Cerebellar cortex (tissue), 1 donor: ENCODE measurements around the gene RSPH10B.
A peak's percentile ranks its signal among the peaks of the same experiment; 100 is the strongest.
"Not testable (repeated sequence)": the region's sequence is repeated elsewhere in the genome, so short reads cannot be mapped to it uniquely, and the experiment has no call there.

Experiments used
- DNase-seq: peaks from one replicate; pipeline ENCODE4 v3.0.0-alpha.2; 2015; ENCODE audit warnings: low spot score

RSPH10B gene

DNA sequence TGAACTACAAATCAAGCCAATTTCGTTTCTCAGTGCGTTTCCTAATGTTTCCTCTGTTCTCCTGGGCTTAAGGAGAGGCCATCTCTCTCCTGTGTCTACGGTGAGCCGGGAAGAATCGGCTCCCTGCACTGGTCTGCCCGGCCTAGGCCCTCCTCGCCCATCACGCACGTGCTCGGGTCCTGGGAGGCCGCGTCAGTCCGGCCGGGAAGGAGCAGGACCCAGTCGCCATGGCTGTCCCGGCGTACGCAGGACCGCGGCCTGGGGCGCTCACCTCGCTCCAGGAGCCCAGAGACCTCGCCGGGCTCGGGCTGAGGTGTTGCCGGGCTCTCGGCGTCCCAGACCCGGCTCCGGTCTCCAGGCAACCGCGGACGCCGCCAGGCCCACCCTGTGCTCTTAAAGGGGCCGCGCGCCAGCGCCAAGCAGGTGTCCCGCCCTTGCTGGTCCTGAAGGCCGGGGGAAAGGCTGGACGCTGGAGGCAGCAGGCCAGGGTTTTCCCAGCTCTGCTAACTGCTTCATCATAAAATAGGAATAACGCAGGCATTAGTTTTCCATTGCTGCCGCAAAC is at the start of gene RSPH10B:
TSS of gene RSPH10B (minus strand) at position 343 of the 565 bp plus-strand sequence. CDS start 3,573 bp downstream, outside the sequence.
- DNase-seq: not testable (repeated sequence)

DNA sequence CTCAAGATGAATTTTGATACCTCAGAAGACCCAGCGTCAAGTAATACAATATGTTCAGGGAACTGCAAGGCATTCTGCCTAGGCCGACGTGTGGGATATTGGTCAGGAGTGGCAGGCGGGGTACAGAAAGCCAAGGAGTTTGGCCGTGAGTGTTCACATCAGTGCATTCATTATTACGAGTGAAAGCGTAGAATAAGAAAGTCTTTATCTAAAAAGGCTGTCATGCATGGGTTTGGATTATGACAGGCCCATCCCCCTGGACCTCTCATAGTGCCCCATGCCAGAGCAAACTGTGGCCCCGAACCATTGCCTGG is 46.1 kb upstream of the RSPH10B start:
- DNase-seq: no peak

DNA sequence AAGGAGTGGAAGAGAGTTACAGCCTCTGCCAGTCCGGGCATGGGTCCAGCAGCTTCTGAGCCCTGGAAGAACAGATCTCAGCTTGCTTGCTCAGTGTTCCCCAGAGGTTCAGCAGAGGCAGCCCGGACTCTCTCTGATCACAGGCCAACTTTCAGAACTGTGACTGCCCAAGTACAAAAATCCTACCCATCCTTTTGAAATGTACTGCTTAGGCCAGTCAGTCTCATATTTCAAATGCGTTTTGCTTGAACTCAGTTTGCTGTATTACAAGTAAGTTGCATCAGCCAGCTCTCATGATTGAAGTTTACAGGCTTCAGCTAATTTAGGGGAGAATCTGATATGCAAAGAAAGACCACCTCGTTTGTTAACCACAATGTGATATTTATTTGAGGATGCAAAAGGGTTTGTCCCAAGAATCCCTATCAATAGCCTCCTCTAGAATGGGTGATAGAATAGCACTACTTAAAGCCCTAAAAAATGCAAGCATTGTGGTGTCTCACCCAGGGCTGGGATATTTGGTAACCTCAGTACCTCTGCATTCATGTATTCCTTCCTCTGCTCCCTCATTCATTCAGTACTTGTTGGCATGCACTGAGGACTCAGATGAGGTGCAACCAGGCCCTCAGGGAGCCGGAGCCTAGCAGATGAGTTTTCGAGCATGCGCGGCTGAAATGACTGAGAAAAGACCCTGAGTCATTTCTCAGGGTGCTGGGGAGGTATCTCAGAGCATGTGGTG is 45.6 kb upstream of the RSPH10B start:
- peak; percentile 36 for DNase-seq

DNA sequence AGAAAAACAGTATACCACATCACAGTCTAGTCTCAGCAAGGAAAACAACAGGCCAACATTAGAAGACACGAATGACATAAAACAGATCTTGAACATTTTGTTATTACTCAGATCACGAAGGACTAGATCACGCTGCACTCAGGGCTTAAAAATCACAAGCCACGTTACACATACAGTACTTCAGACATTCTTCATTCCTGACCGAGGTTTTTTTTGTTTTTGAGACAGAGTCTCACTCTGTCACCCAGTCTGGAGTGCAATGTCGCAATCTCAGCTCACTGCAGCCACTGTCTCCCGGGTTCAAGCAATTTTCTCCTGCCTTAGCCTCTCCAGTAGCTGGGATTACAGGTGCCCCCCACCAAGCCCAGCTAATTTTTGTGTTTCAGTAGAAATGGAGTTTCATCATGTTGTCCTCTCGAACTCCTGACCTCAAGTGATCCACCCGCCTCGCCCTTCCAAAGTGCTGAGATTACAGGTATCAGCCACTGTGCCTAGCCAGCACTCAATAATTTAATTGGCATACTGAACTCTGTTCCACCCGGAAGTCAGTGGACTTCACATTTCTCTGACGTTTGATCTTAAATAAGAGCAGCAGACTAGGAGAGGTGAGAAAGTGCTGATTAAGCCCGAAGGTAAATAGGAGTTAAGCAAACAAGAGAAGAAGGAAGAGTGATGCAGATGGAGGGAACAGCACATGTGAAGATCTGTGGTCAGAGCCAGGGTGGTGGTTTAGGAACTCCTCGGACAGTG is 42.0 kb upstream of the RSPH10B start:
- no peak for DNase-seq

- DNase-seq: no peak
Observed at GRCh38 chr7:6011541-6011940, 41.1 kb upstream of the RSPH10B start.

DNA sequence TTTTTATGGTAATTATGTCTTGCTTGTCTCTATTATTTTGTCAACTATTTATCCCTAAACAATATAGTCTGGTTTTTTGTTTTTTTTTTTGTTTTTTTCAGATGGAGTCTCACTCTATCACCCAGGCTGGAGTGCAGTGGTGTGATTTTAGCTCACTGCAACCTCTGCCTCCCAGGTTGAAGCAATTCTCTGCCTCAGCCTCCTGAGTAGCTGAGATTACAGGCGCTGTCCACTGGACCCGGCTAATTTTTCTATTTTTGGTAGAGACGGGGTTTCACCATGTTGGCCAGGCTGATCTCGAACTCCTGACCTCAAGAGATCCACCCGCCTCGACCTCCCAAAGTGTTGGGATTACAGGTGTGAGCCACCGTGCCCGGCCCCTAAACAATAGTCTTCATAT is 39.9 kb upstream of the RSPH10B start:
- DNase-seq: not testable (repeated sequence)

- DNase-seq: peak; percentile 99
Observed at GRCh38 chr7:6008668-6009611, 38.5 kb upstream of the RSPH10B start, which contains the start of the genes AIMP2 and PMS2. Gene AIMP2, plus strand, starts transcription at chr7:6009272. Its CDS starts 92 bp downstream, at chr7:6009364. Gene PMS2, minus strand, starts transcription at chr7:6009049. Its CDS starts 30 bp downstream, at chr7:6009019.

DNA sequence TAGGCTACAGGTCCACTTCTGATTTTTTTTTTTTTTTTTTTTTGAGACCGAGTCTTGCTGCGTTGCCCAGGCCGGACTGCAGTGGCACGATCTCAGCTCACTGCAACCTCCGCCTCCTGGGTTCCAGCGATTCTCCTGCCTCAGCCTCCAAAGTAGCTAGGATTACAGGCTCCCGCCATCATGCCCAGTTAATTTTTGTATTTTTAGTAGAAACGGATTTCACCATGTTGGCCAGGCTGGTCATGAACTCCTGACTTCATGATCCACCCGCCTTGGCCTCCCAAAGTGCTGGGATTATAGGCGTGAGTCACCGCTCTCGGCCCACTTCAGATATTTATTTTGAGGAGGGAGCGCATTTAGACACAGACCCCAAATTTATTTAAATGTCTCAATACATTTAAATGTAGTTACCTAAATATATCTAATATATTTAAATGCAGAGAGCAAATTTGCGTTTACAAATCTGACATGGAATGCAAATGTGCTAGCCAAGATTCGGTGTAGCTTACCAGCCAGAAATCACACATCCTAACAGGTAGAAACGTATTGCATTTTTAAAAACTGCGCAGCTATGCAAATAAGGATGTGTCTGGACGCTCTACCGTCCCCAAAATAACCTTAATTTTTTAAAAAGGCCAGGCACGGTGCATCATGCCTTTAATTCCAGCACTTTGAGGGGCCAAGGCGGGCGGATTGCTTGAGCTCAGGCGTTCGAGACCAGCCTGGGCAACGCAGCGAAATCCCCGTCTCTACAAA is 37.5 kb upstream of the RSPH10B start:
- DNase-seq: not testable (repeated sequence)

DNA sequence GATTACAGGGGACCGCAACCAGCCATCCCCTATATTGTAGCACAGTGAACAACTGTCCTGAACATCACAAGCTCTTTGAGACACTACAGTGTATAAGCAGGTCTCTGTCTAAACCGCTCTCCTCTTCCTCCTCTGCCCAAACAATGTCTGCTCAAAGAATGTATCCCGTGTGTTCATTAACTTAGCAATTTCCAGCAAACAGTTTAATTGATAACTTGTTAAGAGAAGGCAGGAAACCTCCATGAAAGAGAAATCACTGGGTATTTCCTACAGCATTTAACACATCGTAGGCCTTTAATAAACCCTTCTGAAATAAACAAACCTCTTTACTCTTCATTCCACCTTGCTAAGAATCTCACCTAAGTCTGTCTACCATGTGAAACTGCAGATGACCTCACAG is 36.9 kb upstream of the RSPH10B start:
- DNase-seq: no peak

DNA sequence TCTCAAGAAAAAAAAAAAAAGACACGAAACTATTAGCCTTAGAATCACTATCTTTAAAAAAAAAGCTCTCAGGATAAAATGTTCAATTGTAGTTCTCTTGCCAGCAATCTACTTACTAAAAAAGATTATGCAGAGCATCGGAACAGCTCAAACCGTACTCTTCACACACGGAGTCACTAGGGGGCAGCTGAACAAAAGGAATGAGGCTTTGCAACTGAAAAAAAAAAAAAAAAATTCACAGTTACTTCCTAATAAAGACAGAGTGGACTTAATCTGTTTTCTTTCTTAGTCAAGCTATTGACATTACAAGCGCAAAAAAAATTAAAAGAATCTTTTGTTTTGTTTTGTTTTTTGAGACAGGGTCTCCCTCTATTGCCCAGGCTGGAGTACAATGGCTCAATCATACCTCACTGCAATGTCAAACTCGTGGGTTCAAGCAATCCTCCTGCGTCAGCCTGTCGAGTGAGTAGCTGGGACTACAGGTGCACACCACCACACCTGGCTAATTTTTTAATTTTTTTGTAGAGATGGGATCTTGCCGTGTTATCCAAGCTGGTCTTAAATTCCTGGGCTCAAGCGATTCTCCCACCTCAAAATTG is 26.8 kb upstream of the RSPH10B start:
- peak; percentile 69 for DNase-seq

- DNase-seq: not testable (repeated sequence)
Observed at GRCh38 chr7:5987061-5987460, 16.6 kb upstream of the RSPH10B start.

DNA sequence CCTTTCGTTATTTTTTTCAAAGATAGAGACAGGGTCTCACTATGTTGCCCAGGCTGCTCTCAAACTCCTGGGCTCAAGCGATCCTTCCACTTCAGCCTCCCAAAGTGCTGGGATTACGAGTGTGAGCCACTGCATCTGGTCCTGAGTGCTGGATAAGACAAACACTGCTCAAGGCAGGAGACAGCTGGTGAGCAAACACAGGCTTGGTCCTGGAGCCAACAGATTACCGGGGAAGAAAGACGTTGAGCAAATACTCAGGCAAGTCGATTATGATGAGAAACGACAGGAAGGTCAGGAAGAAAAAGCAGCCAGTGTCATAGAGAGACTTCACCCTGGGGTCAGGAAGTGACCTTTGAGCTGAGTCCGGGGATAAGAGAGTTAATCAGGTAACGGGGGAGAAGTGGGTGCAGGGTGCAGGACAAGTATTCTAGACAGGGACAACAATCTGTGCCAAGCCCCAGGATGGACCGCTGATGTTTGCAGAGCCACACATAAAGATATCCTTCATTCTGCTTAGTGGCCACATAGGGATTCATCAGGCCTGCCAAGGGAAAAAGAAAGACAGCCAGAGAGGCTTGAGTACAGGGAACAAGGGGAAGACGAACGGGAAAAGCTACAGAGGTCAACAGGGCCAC is 9.3 kb upstream of the RSPH10B start:
- not testable (repeated sequence) for DNase-seq

GRCh38 chr7:5973580-5973979 is 3.1 kb upstream of the RSPH10B start:
- DNase-seq: not testable (repeated sequence)

- DNase-seq: not testable (repeated sequence)
Observed at GRCh38 chr7:5963810-5964209, 6.7 kb downstream of the RSPH10B start.

DNA sequence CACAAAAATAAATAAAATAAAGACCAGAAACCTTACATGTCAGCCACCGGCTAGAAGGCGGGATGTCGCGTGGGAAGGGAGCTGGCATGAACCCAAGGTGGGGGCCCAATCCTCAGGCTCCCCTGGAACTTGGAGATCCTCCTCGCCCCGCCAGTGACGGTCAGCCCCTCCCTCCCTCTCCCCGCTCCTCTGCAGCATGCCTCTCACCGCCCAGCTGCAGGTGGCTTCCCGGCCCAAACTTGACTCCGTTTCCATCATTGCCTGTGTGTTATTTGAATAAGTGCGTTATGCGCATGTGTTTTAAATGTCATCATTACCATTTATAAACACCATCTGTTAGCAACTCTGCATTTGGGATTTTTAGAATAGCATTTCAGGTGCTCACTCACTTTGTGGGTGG is 7.3 kb downstream of the RSPH10B start:
- DNase-seq: not testable (repeated sequence)

DNA sequence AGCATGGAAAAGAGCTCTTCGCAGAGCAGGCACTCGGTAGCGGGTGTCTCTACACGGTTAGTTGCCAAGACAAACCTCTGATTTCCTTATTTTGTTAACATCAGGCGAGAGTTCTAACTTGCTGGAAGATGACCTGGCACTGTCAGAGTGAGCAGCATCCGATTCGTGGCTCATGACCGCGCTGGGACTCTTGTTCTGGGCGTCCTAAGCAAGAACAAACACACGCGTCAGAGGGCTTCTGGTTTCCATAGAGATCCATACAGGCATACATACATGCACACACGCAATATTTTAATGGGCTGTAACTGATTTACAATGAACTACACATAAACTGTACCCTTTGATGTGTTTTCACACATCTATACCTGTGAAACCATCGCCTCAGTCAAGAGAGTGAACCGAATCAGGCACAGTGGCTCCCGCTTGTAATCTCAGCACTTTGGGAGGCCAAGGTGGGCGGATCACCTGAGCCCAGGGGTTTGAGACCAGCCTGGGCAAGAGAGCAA is 35.5 kb downstream of the RSPH10B start:
- not testable (repeated sequence) for DNase-seq

- DNase-seq: not testable (repeated sequence)
Observed at GRCh38 chr7:5931905-5932644, 38.4 kb downstream of the RSPH10B start.

- DNase-seq: not testable (repeated sequence)
Observed at GRCh38 chr7:5931250-5931649, 39.2 kb downstream of the RSPH10B start.

- DNase-seq: not testable (repeated sequence)
Observed at GRCh38 chr7:5930290-5930689, 40.2 kb downstream of the RSPH10B start.
